HepG2 (cell line): Measurements from ENCODE around the gene MFAP2. TPM values are rescaled to one million over a fixed set of nuclear protein-coding genes. Genes with fewer than 3 reads are reported as not detected.
"Not testable (repeated sequence)": the region's sequence is repeated elsewhere in the genome, so short reads cannot be mapped to it uniquely, and the experiment has no call there.

ENCODE experiments used
- ATAC-seq: fragments of 200-7000 bp; cut with Tn5 transposase; 3 replicates; pipeline ENCODE4 v1.9.1; 2020; ENCODE audit warnings: mild to moderate bottlenecking, moderate library complexity
- BruUV-seq: library from RNA; stranded (reverse); fragments of 400-500 nt; replicated peaks from 2 replicates; lab custom pipeline; 2021; lab: Mats Ljungman, UMichigan
- CTCF ChIA-PET: fragments of 300-600 bp; formaldehyde crosslinking; extraction: SDS; loops from one replicate; lab custom pipeline; 2021; ENCODE audit warnings: low total read pairs, inconsistent platforms, low intra/inter-chr PET ratio; lab: Yijun Ruan, JAX
- POLR2A ChIA-PET: fragments of 350-600 bp; sonication (Branson Sonifier 250); formaldehyde crosslinking; loops from one replicate; lab custom pipeline; 2020; ENCODE audit warnings: antibody characterized with exemption, inconsistent platforms; lab: Yijun Ruan, JAX
- DNase-seq: peaks from one replicate; pipeline ENCODE4 v3.0.0-alpha.2; 2015; ENCODE audit warnings: low spot score
- FAIRE-seq: peaks from 3 replicates; lab custom pipeline; 2011; peaks lifted over from hg19 to GRCh38; lab: Jason Lieb, UNC
- H2AFZ ChIP-seq: one replicate; pipeline ENCODE4 v1.6.1; 2011; ENCODE audit warnings: low read length, inconsistent platforms
- H3K27ac ChIP-seq: fragments of 300-600 bp; 3 replicates; pipeline ENCODE4 v1.8.0; 2011; ENCODE audit warnings: mixed run types, mild to moderate bottlenecking, mixed read lengths, low read length, inconsistent platforms; ENCODE audit not compliant: insufficient read depth; ENCODE audit errors: extremely low read length
- H3K27me3 ChIP-seq, 2 experiments: fragments of 200-600 bp in 1 of 2; 2 replicates in 1 of 2; 3 replicates in 1 of 2; pipeline versions ENCODE4 v1.6.0 to v1.8.0; 2011; ENCODE audit warnings: low read length in 2 of 2, mild to moderate bottlenecking in 2 of 2, moderate library complexity in 2 of 2, inconsistent platforms in 1 of 2; ENCODE audit not compliant: insufficient read depth in 2 of 2, control insufficient read depth in 1 of 2
- H3K36me3 ChIP-seq, 2 experiments: fragments of 200-600 bp in 1 of 2; replicated peaks in 1 of 2; 2 replicates in 1 of 2; 3 replicates in 1 of 2; pipeline versions ENCODE4 v1.5.1 to v1.8.0; 2011; ENCODE audit warnings: low read length in 2 of 2, inconsistent platforms in 1 of 2; ENCODE audit not compliant: insufficient read depth in 2 of 2, control insufficient read depth in 1 of 2
- H3K4me1 ChIP-seq: 2 replicates; pipeline ENCODE4 v1.5.1; 2012; ENCODE audit warnings: low read length, inconsistent platforms; ENCODE audit not compliant: insufficient read depth
- H3K4me2 ChIP-seq: 2 replicates; pipeline ENCODE4 v1.6.0; 2011; ENCODE audit warnings: low read depth, low read length, inconsistent platforms
- H3K4me3 ChIP-seq, 3 experiments: fragments of 200-600 bp in 1 of 3; sonication (generic), shearing (Covaris generic) in 1 of 3; replicated peaks in 1 of 3; 2 replicates each; pipeline ENCODE4 v1.5.1; 2011 to 2016; ENCODE audit warnings: low read length in 3 of 3, inconsistent platforms in 2 of 3, low read depth in 2 of 3, mild to moderate bottlenecking in 2 of 3, control low read depth in 1 of 3, mixed read lengths in 1 of 3; ENCODE audit not compliant: insufficient read depth in 1 of 3
- H3K79me2 ChIP-seq: one replicate; pipeline ENCODE4 v1.6.1; 2011; ENCODE audit warnings: low read length, inconsistent platforms; ENCODE audit not compliant: insufficient read depth
- H3K9ac ChIP-seq: 2 replicates; pipeline ENCODE4 v1.6.0; 2011; ENCODE audit warnings: mild to moderate bottlenecking, low read depth, low read length, inconsistent platforms; ENCODE audit not compliant: insufficient read depth
- H3K9me3 ChIP-seq: 2 replicates; pipeline ENCODE4 v1.5.1; 2012; ENCODE audit warnings: mild to moderate bottlenecking, low read length
- H4K20me1 ChIP-seq: 2 replicates; pipeline ENCODE4 v1.6.0; 2011; ENCODE audit warnings: inconsistent platforms, mild to moderate bottlenecking, low read length, moderate library complexity; ENCODE audit not compliant: insufficient read depth
- ZNF33A ChIP-seq: sonication (generic); formaldehyde crosslinking; IDR thresholded peaks from 2 replicates; pipeline ENCODE4 v1.5.1; 2020; ENCODE audit warnings: missing genetic modification reagents, mild to moderate bottlenecking, moderate library complexity, borderline replicate concordance
- ZNF350 ChIP-seq: sonication (generic); formaldehyde crosslinking; IDR thresholded peaks from 2 replicates; pipeline ENCODE4 v1.4.0; 2020; ENCODE audit warnings: mild to moderate bottlenecking, low read depth, missing genetic modification reagents, borderline replicate concordance
- WGBS: methylation state at CpG from one replicate; pipeline ENCODE4 v1.1.6; 2017; ENCODE audit warnings: low lambda C conversion rate; 5-methylcytosine and 5-hydroxymethylcytosine counted together
- in situ Hi-C: cut with HindIII; loops from 2 replicates; pipeline ENCODE4 v1.10.0; 2017; ENCODE audit warnings: low pct_unique_long_range_greater_than_20kb; ENCODE audit not compliant: extremely low pct_ligation_motif_present
- intact Hi-C: fragments of 100-400 bp; cut with micrococcal nuclease; formaldehyde crosslinking; loops from one replicate; pipeline ENCODE4 v1.10.0; 2022; ENCODE audit not compliant: unreplicated experiment
- polyA plus RNA-seq, 8 experiments: library from polyadenylated mRNA; depleted of rRNA in 3 of 8; stranded (reverse) in 7 of 8; unstranded in 1 of 8; fragments of >200 nt; fragmentation: Illumina TruSeq in 4 of 8; extraction: Trizol in 4 of 8; gene quantifications; 2 replicates each; pipeline versions ENCODE4 v1.2.1 to v1.2.3, GENCODE V29; 2011 to 2016; ENCODE audit warnings: low read depth in 4 of 8, missing spikeins in 1 of 8, mixed read lengths in 1 of 8; ENCODE audit not compliant: insufficient read depth in 1 of 8
- total RNA-seq, 5 experiments: library from RNA; depleted of rRNA; stranded (reverse); fragments of >200 nt; fragmentation: Illumina TruSeq; extraction: Trizol; gene quantifications; 2 replicates each; pipeline ENCODE4 v1.2.3, GENCODE V29; 2016; ENCODE audit warnings: low read depth in 1 of 5

Gene MFAP2
- total and polyA plus RNA-seq, 2 of the 13 experiments (the other 11 are each of a cell fraction or from before 2014, with no cell fraction given), result 1.1 to 1.4 TPM

GRCh38 chr1:16965486-16966067 lies 14.8 kb downstream of the MFAP2 start:
- 77% methylated on average over 8 of the region's 13 CpGs for WGBS
- POLR2A ChIA-PET, result no interaction called here
- Histone ChIP-seq H4K20me1 (no peaks in the 10 kb centered on the region; the same call in 1 of the 2 replicates), H3K4me3 (no peak overlapping the region), H3K27me3 (no peaks in the 10 kb centered on the region; a peak in 1 of 5 replicates), H3K9me3 (no peaks in the 10 kb centered on the region), H3K36me3 (no peaks in the 10 kb centered on the region), H3K79me2 (no peaks in the 10 kb centered on the region), H3K4me1 (peaks cover 8% of the 10 kb centered on the region), H3K27ac (no peak overlapping the region), H3K9ac (no peak overlapping the region), H3K4me2 (no peak overlapping the region), H2AFZ (no peak overlapping the region)
- in situ Hi-C loops, result loop anchor here (25.0 kb wide), 1 partner anchor 272 kb away; the partner anchor contains the start of gene PADI3
- ATAC-seq (no peak), DNase-seq (no peak), FAIRE-seq (no peak)
- intact Hi-C loops, result no loop called here
- no TSS peak for BruUV-seq
- CTCF ChIA-PET, result no interaction called here
- TF ChIP-seq ZNF33A (CRISPR knock-in tag), result no peak
- no peak for TF ChIP-seq ZNF350 (CRISPR knock-in tag)

- H3K4me2 ChIP-seq, intact Hi-C loops, DNase-seq, H3K4me3 ChIP-seq, H3K27ac ChIP-seq, H4K20me1 ChIP-seq, H3K9me3 ChIP-seq, H2AFZ ChIP-seq, H3K9ac ChIP-seq, H3K79me2 ChIP-seq, FAIRE-seq, BruUV-seq, H3K27me3 ChIP-seq, POLR2A ChIA-PET, ATAC-seq, H3K36me3 ChIP-seq: not testable (repeated sequence)
- 84% methylated on average over 4 of the region's 4 CpGs for WGBS
- in situ Hi-C loops, result loop anchor here (25.0 kb wide), 1 partner anchor 273 kb away; the partner anchor contains the start of gene PADI3
- peaks cover 14% of the 10 kb centered on the region for H3K4me1 ChIP-seq
- CTCF ChIA-PET, result interaction anchor here (2.2 kb wide), 1 partner anchor 82 kb away, joined by 11 read pairs; no protein-coding TSS in a partner anchor
Observed at GRCh38 chr1:16964169-16964568, 16.3 kb downstream of the MFAP2 start.
